RWPE2 (cell line): ENCODE measurements around the gene ZNF544.

Experiments
- ATAC-seq: fragments of 200-7000 bp; cut with Tn5 transposase; 3 replicates; pipeline ENCODE4 v1.9.1; 2021; ENCODE audit warnings: low read depth
- DNase-seq: peaks from one replicate; pipeline ENCODE4 v3.0.0-alpha.2; 2020; ENCODE audit warnings: low spot score
- H3K27ac ChIP-seq: fragments of 450-650 bp; 2 replicates; pipeline ENCODE4 v1.5.1; 2017; ENCODE audit warnings: mild to moderate bottlenecking; ENCODE audit not compliant: poor library complexity, severe bottlenecking
- H3K27me3 ChIP-seq: fragments of 250-450 bp; sonication (Bioruptor Pico); 2 replicates; pipeline ENCODE4 v1.5.1; 2021; ENCODE audit warnings: mild to moderate bottlenecking, moderate library complexity; ENCODE audit not compliant: insufficient read depth, poor library complexity, severe bottlenecking
- H3K36me3 ChIP-seq: fragments of 250-450 bp; sonication (Bioruptor Pico); 2 replicates; pipeline ENCODE4 v1.5.1; 2020; ENCODE audit warnings: low read depth, mild to moderate bottlenecking, moderate library complexity
- H3K4me1 ChIP-seq: fragments of 250-450 bp; sonication (Bioruptor Pico); 2 replicates; pipeline ENCODE4 v1.5.1; 2021; ENCODE audit warnings: mild to moderate bottlenecking, moderate library complexity; ENCODE audit not compliant: insufficient read depth, poor library complexity, severe bottlenecking
- H3K4me3 ChIP-seq: fragments of 250-450 bp; sonication (Bioruptor Pico); 2 replicates; pipeline ENCODE4 v1.5.1; 2021; ENCODE audit warnings: mild to moderate bottlenecking, moderate library complexity; ENCODE audit not compliant: severe bottlenecking
- H3K9me3 ChIP-seq: fragments of 250-450 bp; sonication (Bioruptor Pico); 2 replicates; pipeline ENCODE4 v1.5.1; 2021; ENCODE audit warnings: mild to moderate bottlenecking, moderate library complexity; ENCODE audit not compliant: severe bottlenecking
- CTCF ChIP-seq: fragments of 450-650 bp; IDR thresholded peaks from one replicate; pipeline ENCODE4 v1.5.1; 2017; ENCODE audit warnings: mild to moderate bottlenecking, moderate library complexity; ENCODE audit not compliant: poor library complexity, severe bottlenecking

ZNF544 gene

GRCh38 chr19:58227964-58228584 is 640 bp upstream of the ZNF544 start:
- H3K27ac ChIP-seq = peak overlapping the region; percentile 70
- H3K9me3 ChIP-seq = peaks cover 16% of the 10 kb centered on the region
- H3K4me1 ChIP-seq = peaks cover 5% of the 10 kb centered on the region
- ATAC-seq (peak; percentile 5; the same call in 2 of the 3 replicates), DNase-seq (no peak)
- H3K27me3 ChIP-seq = no peaks in the 10 kb centered on the region
- peak overlapping the region; percentile 61 for H3K4me3 ChIP-seq
- peaks cover 35% of the 10 kb centered on the region for H3K36me3 ChIP-seq
- TF ChIP-seq CTCF = no peak

GRCh38 chr19:58229255-58229639 is 533 bp downstream of the ZNF544 start:
- H3K4me3 ChIP-seq = peak overlapping the region; percentile 61
- H3K27me3 ChIP-seq = no peaks in the 10 kb centered on the region
- H3K4me1 ChIP-seq = peaks cover 5% of the 10 kb centered on the region
- DNase-seq = no peak
- no peak for ATAC-seq
- H3K9me3 ChIP-seq = peaks cover 13% of the 10 kb centered on the region
- H3K36me3 ChIP-seq = peaks cover 46% of the 10 kb centered on the region
- peak; percentile 36 for TF ChIP-seq CTCF
- peak overlapping the region; percentile 70 for H3K27ac ChIP-seq

- Histone ChIP-seq H3K4me3 (no peak overlapping the region), H3K4me1 (no peaks in the 10 kb centered on the region), H3K27ac (no peak overlapping the region), H3K36me3 (peaks cover 94% of the 10 kb centered on the region), H3K27me3 (no peaks in the 10 kb centered on the region), H3K9me3 (peaks cover 2% of the 10 kb centered on the region)
- ATAC-seq (no peak), DNase-seq (peak; percentile 33)
- TF ChIP-seq CTCF = no peak
Observed at GRCh38 chr19:58237324-58237723, 8.6 kb downstream of the ZNF544 start.

- Histone ChIP-seq H3K4me1 (no peaks in the 10 kb centered on the region), H3K36me3 (peaks cover 97% of the 10 kb centered on the region), H3K27ac (no peak overlapping the region), H3K9me3 (peaks cover 5% of the 10 kb centered on the region), H3K4me3 (no peak overlapping the region), H3K27me3 (no peaks in the 10 kb centered on the region)
- no peak for DNase-seq
- ATAC-seq = no peak
- TF ChIP-seq CTCF = no peak
Observed at GRCh38 chr19:58243351-58243750, 14.6 kb downstream of the ZNF544 start.

- peaks cover 32% of the 10 kb centered on the region for H3K9me3 ChIP-seq
- DNase-seq (no peak), ATAC-seq (no peak)
- H3K27me3 ChIP-seq = no peaks in the 10 kb centered on the region
- H3K4me1 ChIP-seq = no peaks in the 10 kb centered on the region
- no peak overlapping the region for H3K4me3 ChIP-seq
- H3K36me3 ChIP-seq = peaks cover 100% of the 10 kb centered on the region
- no peak overlapping the region for H3K27ac ChIP-seq
- no peak for TF ChIP-seq CTCF
Observed at GRCh38 chr19:58248886-58249285, 20.2 kb downstream of the ZNF544 start.
